AG04449 (cell line): Measurements from ENCODE around the gene PPL.

Experiments used
- CTCF ChIA-PET: fragments of 350-600 bp; formaldehyde crosslinking; extraction: SDS; loops from one replicate; lab custom pipeline; 2021; ENCODE audit warnings: antibody characterized with exemption; lab: Yijun Ruan, JAX
- POLR2A ChIA-PET: fragments of 400-600, 350-600 bp; formaldehyde crosslinking; extraction: SDS; loops from one replicate; lab custom pipeline; 2020; ENCODE audit warnings: antibody characterized with exemption, inconsistent platforms; lab: Yijun Ruan, JAX
- DNase-seq: peaks from one replicate; pipeline ENCODE4 v3.0.0-alpha.2; 2010; ENCODE audit warnings: low read depth, low spot score
- H3K4me3 ChIP-seq: 2 replicates; pipeline ENCODE4 v1.5.1; 2011; ENCODE audit warnings: low read depth, mild to moderate bottlenecking, control low read depth, low read length
- CTCF ChIP-seq: IDR thresholded peaks from one replicate; pipeline ENCODE4 v1.5.1; 2011; ENCODE audit warnings: mild to moderate bottlenecking, moderate library complexity, low read length, control low read depth, inconsistent platforms; ENCODE audit not compliant: insufficient read depth; ENCODE audit errors: missing control alignments

Gene PPL

GRCh38 chr16:4869147-4869805 lies 67.7 kb downstream of the PPL start:
- H3K4me3 ChIP-seq: no peak overlapping the region
- CTCF ChIA-PET: interaction anchor here (3.4 kb wide), 1 partner anchor 87 kb away, joined by 13 read pairs; no protein-coding TSS in a partner anchor
- DNase-seq: no peak
- no peak for TF ChIP-seq CTCF
- POLR2A ChIA-PET: no interaction called here

DNA sequence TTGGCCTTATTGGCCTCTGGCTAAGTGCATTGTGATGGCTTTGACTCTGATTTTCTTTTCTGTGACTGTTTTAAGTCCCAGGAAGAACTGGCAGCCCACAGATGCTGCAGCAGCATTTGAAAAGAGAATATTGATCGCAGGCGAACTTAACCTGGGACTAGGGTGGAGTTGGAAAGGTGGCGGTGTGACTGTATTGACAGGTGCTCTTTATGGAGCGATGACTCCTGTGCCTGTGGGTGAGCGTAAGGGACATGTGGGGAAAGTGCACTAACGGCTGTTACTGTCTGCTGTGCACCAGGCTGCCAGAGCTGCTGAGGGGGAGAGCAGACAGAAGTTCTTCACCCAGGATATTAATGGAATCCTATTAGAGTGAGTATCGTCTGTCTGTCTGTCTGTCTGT lies 68.4 kb downstream of the PPL start:
- ChIA-PET POLR2A (no interaction called here), CTCF (interaction anchor here (1.1 to 3.4 kb wide), 2 partner anchors 31 to 88 kb away, joined by 3 to 13 read pairs; no protein-coding TSS in a partner anchor)
- no peak for TF ChIP-seq CTCF
- DNase-seq: no peak
- H3K4me3 ChIP-seq: no peak overlapping the region

DNA sequence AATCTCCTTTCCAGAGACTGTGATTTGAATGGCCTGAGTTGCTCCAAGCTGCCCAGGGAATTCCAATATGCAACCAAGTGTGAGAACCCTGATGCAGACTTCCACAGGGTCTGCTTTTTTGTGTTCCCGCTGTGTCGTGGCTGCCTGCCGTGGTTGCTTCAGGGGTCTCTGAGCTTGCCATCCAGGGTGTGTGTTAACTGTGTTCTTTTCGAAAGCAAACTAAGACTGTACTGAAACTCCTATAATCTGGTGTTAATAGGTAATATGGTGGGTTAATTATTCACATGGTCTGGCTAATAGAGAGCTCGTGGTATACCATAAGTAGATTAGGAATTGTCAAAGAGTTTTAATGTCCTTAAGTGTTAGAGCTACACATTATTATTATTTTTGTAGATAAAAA lies 68.9 kb downstream of the PPL start:
- no peak for TF ChIP-seq CTCF
- no peak overlapping the region for H3K4me3 ChIP-seq
- ChIA-PET CTCF (interaction anchor here (1.1 to 3.4 kb wide), 2 partner anchors 31 to 88 kb away, joined by 3 to 13 read pairs; no protein-coding TSS in a partner anchor), POLR2A (interaction anchor here (0.6 kb wide), 1 partner anchor 30 kb away, joined by 6 read pairs; no protein-coding TSS in a partner anchor)
- DNase-seq: no peak

GRCh38 chr16:4866586-4866985 lies 70.4 kb downstream of the PPL start:
- no peak for DNase-seq
- no peak for TF ChIP-seq CTCF
- POLR2A ChIA-PET: interaction anchor here (0.6 kb wide), 1 partner anchor 94 kb away, joined by 4 read pairs; no protein-coding TSS in a partner anchor
- CTCF ChIA-PET: interaction anchor here (3.4 kb wide), 1 partner anchor 90 kb away, joined by 13 read pairs; no protein-coding TSS in a partner anchor
- H3K4me3 ChIP-seq: no peak overlapping the region

- no peak for TF ChIP-seq CTCF
- H3K4me3 ChIP-seq: no peak overlapping the region
- ChIA-PET POLR2A (no interaction called here), CTCF (no interaction called here)
- DNase-seq: no peak
Measured at GRCh38 chr16:4865231-4865860, 71.6 kb downstream of the PPL start.

DNA sequence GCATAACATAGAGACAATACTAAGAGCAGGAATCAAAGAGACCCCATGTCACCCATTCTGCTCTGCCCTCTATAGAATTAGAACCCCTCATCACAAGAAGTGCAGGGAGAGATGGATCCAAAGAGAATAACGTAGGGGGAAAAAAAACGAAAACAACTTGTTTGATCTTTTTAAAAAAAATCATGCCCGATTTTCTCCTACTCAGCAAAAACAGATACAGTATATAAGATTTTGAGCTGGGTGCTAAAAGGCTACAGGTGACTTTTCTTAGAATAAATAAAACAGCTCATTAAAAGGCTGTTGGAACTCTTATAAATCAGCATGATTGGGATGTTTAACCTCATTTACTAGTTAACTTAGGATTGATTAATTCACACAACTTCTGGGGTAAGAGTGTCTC lies 72.2 kb downstream of the PPL start:
- no peak for TF ChIP-seq CTCF
- ChIA-PET CTCF (no interaction called here), POLR2A (no interaction called here)
- no peak overlapping the region for H3K4me3 ChIP-seq
- no peak for DNase-seq
